Lung (tissue), 16 donors: ENCODE measurements around the gene AP1G1. TPM values are rescaled to one million over a fixed set of nuclear protein-coding genes. Genes with fewer than 3 reads are reported as not detected.
A peak's percentile ranks its signal among the peaks of the same experiment; 100 is the strongest.

Experiments used
- ATAC-seq: fragments of 200-7000 bp; cut with Tn5 transposase; one replicate; pipeline ENCODE4 v1.9.1; 2020; ENCODE audit warnings: moderate number of reproducible peaks; ENCODE audit not compliant: insufficient read depth, low FRiP score
- DNase-seq, 3 donors: peaks; one replicate each; pipeline ENCODE4 v3.0.0-alpha.2; 2013 to 2017
- H3K27ac ChIP-seq, 2 donors: one replicate each; pipeline ENCODE4 v1.5.1; 2013; ENCODE audit warnings: mild to moderate bottlenecking in 2 of 2, moderate library complexity in 2 of 2, control low read depth in 1 of 2, inconsistent platforms in 1 of 2, low read depth in 1 of 2, low read length in 1 of 2
- H3K27me3 ChIP-seq, 3 donors: one replicate each; pipeline ENCODE4 v1.5.1; 2013; ENCODE audit warnings: low read length in 2 of 3; ENCODE audit not compliant: control insufficient read depth in 3 of 3, insufficient read depth in 3 of 3
- H3K36me3 ChIP-seq, 4 donors: one replicate each; pipeline ENCODE4 v1.5.1; 2013; ENCODE audit warnings: low read length in 4 of 4, mild to moderate bottlenecking in 1 of 4, moderate library complexity in 1 of 4; ENCODE audit not compliant: control insufficient read depth in 4 of 4, insufficient read depth in 4 of 4
- H3K4me1 ChIP-seq, 5 donors: one replicate each; pipeline ENCODE4 v1.5.1; 2013; ENCODE audit warnings: low read length in 5 of 5, mild to moderate bottlenecking in 2 of 5, moderate library complexity in 1 of 5; ENCODE audit not compliant: control insufficient read depth in 5 of 5, insufficient read depth in 5 of 5
- H3K4me3 ChIP-seq: one replicate; pipeline ENCODE4 v1.5.1; 2013; ENCODE audit warnings: mild to moderate bottlenecking, control low read depth, moderate library complexity
- H3K9ac ChIP-seq, 2 donors: one replicate each; pipeline ENCODE4 v1.5.1; 2013; ENCODE audit warnings: low read length in 2 of 2, control low read depth in 1 of 2; ENCODE audit not compliant: insufficient read depth in 1 of 2
- H3K9me3 ChIP-seq, 4 donors: one replicate each; pipeline ENCODE4 v1.5.1; 2013; ENCODE audit warnings: low read length in 3 of 4, mild to moderate bottlenecking in 1 of 4, moderate library complexity in 1 of 4; ENCODE audit not compliant: control insufficient read depth in 4 of 4, insufficient read depth in 3 of 4
- WGBS, 2 donors: extraction: QIAGEN DNeasy Blood & Tissue Kit; methylation state at CpG; one replicate each; pipeline ENCODE4 v1.1.7; 2013; 5-methylcytosine and 5-hydroxymethylcytosine counted together
- long read RNA-seq, 5 donors: transcript quantifications; one replicate each; lab custom pipeline, GENCODE V29; 2026
- polyA plus RNA-seq, 2 donors: library from polyadenylated mRNA; stranded (reverse); fragments of 200-250 nt; gene quantifications; one replicate each; pipeline ENCODE4 v1.2.1, GENCODE V29; 2013
- total RNA-seq, 2 donors: library from RNA; depleted of rRNA in 1 of 2; stranded (reverse); fragments of >200 nt in 1 of 2; gene quantifications; one replicate each; pipeline ENCODE4 v1.2.1, GENCODE V29; 2014 to 2021
- TF ChIP-seq, protein P1 (sequence below): IDR thresholded peaks from 2 replicates; pipeline ENCODE4 v1.5.1; 2012; ENCODE audit warnings: mild to moderate bottlenecking; ENCODE audit errors: control extremely low read depth, extremely low read depth
- donor health status: control.
- donor health status: control.
- donor health status: Bipolar disorder and iron deficiency.
- donor health status: healthy.
- donor health status: DM: yes; HTN: yes; CAD: no.

AP1G1 gene
- total RNA-seq (100 to 1,000 TPM; 100 to 136 TPM), polyA plus RNA-seq (10 to 100 TPM; 14.7 to 28.9 TPM)
- long read RNA-seq, donor 1, full-length matches to known transcripts = 3 of 9 reads
- long read RNA-seq, donor 1, partial matches to known transcripts = 6 of 9 reads
- long read RNA-seq, donor 1, other reads (novel, unspliced or antisense) = 0 of 9 reads
- long read RNA-seq, donor 2, full-length matches to known transcripts = 1 of 1 reads
- long read RNA-seq, donor 2, partial matches to known transcripts = 0 of 1 reads
- long read RNA-seq, donor 2, other reads (novel, unspliced or antisense) = 0 of 1 reads
- long read RNA-seq, donor 3, partial matches to known transcripts = 38 of 39 reads
- long read RNA-seq, donor 3, other reads (novel, unspliced or antisense) = 0 of 39 reads
- long read RNA-seq, donor 4 = 0 reads
- long read RNA-seq, donor 5, full-length matches to known transcripts = 2 of 66 reads
- long read RNA-seq, donor 5, partial matches to known transcripts = 30 of 66 reads
- long read RNA-seq, donor 5, other reads (novel, unspliced or antisense) = 34 of 66 reads

DNA sequence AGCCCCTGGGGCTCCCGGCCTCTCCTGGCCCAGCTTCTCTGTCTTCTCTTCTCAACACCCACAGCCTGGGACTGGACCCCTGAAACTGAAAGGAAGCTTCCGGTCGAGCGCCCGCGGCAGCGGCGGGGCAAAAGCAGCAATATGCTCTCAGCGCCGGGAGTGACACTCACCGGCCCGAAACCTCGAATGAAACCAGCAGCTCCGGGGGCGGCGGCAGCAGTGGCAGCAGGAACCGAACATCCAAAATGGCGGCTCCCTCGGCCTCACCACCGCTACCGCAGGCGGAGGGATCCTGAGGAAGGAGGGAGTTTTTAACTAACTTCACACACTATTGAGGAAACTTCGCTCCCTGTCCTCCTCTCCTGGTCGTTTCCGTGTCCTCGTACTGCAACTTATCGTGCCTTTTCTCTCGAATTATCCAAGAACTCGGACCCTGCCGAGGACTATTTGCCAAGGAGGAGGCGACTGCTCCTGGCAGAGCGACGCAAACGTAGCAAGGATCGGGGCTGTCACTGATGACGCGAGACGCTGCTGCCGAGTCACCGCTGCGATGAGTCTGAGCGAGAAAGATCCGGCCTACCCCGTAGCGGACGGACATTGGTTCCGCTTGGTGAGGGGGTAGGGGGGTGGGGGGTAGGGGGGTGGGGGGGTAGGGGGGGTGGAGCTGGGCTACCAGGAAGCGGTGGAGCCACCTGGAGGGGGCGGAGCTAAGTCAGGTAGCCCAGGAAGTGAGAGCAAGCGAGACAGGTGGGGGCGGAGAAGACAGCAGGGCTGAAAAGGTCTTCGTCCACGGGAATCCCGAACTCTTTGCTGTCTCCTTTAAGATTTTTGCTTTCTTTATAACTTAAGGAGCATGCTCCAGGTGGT, at the start of gene AP1G1:
Gene AP1G1, minus strand, starts transcription at position 242 of the 867 bp plus-strand sequence. CDS start 19,355 bp downstream, outside the sequence.
- 0 to 1% methylated on average over 53 to 54 of the region's 54 CpGs for WGBS, 2 donors
- Histone ChIP-seq H3K36me3 (peaks cover 0 to 7% (median 2%) of the 10 kb centered on the region in 4 donors), H3K4me3 (peak within 1 kb of the TSS; percentile 83), H3K9me3 (no peaks in the 10 kb centered on the region), H3K4me1 (peaks cover 0 to 16% (median 6%) of the 10 kb centered on the region in 5 donors), H3K9ac (peak within 1 kb of the TSS; percentile 94 to 100), H3K27me3 (no peaks in the 10 kb centered on the region), H3K27ac (peak within 1 kb of the TSS; percentile 93 to 100)
- DNase-seq = peak; percentile 98 to 99 (median 99)
- ATAC-seq = peak; percentile 92
- TF ChIP-seq, protein P1, sequence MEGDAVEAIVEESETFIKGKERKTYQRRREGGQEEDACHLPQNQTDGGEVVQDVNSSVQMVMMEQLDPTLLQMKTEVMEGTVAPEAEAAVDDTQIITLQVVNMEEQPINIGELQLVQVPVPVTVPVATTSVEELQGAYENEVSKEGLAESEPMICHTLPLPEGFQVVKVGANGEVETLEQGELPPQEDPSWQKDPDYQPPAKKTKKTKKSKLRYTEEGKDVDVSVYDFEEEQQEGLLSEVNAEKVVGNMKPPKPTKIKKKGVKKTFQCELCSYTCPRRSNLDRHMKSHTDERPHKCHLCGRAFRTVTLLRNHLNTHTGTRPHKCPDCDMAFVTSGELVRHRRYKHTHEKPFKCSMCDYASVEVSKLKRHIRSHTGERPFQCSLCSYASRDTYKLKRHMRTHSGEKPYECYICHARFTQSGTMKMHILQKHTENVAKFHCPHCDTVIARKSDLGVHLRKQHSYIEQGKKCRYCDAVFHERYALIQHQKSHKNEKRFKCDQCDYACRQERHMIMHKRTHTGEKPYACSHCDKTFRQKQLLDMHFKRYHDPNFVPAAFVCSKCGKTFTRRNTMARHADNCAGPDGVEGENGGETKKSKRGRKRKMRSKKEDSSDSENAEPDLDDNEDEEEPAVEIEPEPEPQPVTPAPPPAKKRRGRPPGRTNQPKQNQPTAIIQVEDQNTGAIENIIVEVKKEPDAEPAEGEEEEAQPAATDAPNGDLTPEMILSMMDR = no peak

DNA sequence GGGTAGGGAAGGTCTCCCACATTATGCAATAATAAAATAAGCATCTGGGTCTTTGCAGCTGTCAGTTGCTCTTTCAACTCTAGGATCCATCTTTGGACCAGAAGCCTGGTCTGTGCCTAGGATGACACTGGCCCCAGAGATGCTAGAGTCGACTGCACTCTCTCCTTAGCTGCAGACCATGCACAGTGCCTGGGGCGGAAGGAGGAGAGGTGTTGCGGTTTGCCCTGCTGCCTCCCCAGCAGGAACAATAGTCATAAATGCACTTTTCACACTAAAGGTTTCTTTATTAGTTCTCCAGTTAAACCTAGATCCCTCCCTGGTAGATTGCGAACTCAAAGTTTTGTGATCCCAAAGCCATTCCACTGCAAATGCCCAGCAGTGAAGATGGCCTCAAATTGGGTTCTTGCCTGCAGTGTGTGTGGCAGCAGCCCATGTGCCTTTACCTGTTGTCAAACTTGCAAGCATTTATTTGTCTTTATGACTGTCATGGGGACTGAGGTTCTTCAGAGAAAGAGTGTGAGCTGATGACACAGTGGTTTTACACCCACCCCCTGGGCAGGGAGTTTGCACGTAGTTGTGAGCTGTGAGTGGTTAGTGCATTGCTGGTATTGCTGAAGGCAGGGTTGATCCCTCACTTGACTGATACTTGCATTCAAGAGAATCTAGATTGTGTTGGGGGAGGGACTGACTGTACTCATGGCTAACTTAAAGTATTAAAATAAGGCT, 47.5 kb upstream of the AP1G1 start:
- TF ChIP-seq, protein P1 = no peak
- Histone ChIP-seq H3K27me3 (no peaks in the 10 kb centered on the region), H3K36me3 (peaks cover 3 to 34% (median 28%) of the 10 kb centered on the region in 4 donors), H3K27ac (no peak overlapping the region), H3K4me1 (peaks cover 0 to 10% (median 0%) of the 10 kb centered on the region in 5 donors), H3K9me3 (no peaks in the 10 kb centered on the region), H3K9ac (no peak overlapping the region), H3K4me3 (no peak overlapping the region)
- no peak for DNase-seq
- ATAC-seq = no peak
- 89 to 91% methylated on average over 5 of the region's 5 CpGs for WGBS, 2 donors

DNA sequence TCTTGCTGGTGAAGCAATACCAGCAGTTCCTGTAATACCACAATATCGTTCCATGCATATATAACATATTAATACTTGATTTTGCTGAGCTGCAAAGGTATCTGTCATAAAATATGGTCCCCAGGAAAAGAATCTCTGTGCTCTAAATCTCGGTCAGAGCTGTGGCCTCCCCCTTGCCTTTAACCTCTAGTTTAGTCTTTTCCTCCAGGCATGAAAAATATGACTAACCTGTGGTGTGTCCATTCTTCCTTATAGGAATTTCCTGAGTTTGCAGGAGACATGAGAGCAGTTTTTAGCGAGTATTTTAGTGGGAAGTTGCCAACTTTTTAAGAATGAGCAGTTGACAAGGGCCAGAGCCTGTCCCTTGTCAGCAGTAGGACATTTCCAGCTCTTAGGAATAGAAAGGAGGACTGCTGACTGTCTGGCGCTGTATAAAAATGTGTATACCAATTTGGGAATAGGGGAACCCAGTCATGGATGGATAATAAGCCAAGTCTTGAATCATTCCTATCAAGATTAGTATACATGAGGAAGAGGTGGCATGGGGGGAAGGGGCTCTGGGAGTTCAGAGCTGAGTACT, 45.8 kb upstream of the AP1G1 start:
- Histone ChIP-seq H3K9me3 (no peaks in the 10 kb centered on the region), H3K9ac (no peak overlapping the region), H3K36me3 (peaks cover 15 to 40% (median 32%) of the 10 kb centered on the region in 4 donors), H3K27me3 (no peaks in the 10 kb centered on the region), H3K4me1 (peaks cover 0 to 10% (median 0%) of the 10 kb centered on the region in 5 donors), H3K27ac (no peak overlapping the region), H3K4me3 (no peak overlapping the region)
- ATAC-seq (no peak), DNase-seq (no peak)
- 77 to 85% methylated on average over 4 of the region's 4 CpGs for WGBS, 2 donors
- TF ChIP-seq, protein P1 = no peak
